CD4-positive, alpha-beta memory T cell (primary cell): ENCODE measurements around the gene SOX1. TPM values are rescaled to one million over a fixed set of nuclear protein-coding genes. Genes with fewer than 3 reads are reported as not detected.

Experiments
- CTCF ChIA-PET: fragments of 350-600 bp; sonication (Branson Sonifier 250); formaldehyde crosslinking; loops from one replicate; lab custom pipeline; 2021; ENCODE audit warnings: inconsistent platforms; ENCODE audit not compliant: partially characterized antibody; lab: Charles Lee
- POLR2A ChIA-PET: fragments of 350-600 bp; sonication (Branson Sonifier 250); formaldehyde crosslinking; loops from one replicate; lab custom pipeline; 2021; ENCODE audit not compliant: partially characterized antibody; lab: Charles Lee
- DNase-seq, 5 donors: peaks; one replicate each; pipeline versions ENCODE4 v3.0.0 to v3.0.0-alpha.2; 2020 to 2022; ENCODE audit warnings: mixed read lengths in 1 of 5
- H3K27ac ChIP-seq: one replicate; pipeline ENCODE4 v1.7.0; 2013; ENCODE audit warnings: low read depth, low read length
- H3K27me3 ChIP-seq: 2 replicates; pipeline ENCODE4 v1.7.0; 2013; ENCODE audit warnings: mild to moderate bottlenecking, low read length, moderate library complexity; ENCODE audit not compliant: insufficient read depth
- H3K36me3 ChIP-seq: 2 replicates; pipeline ENCODE4 v1.7.0; 2013; ENCODE audit warnings: mild to moderate bottlenecking, low read length, moderate library complexity; ENCODE audit not compliant: insufficient read depth
- H3K4me1 ChIP-seq: 2 replicates; pipeline ENCODE4 v1.7.0; 2013; ENCODE audit warnings: mild to moderate bottlenecking, low read length, moderate library complexity; ENCODE audit not compliant: insufficient read depth
- H3K4me3 ChIP-seq, 2 donors: one replicate each; pipeline ENCODE4 v1.7.0; 2013; ENCODE audit warnings: low read length in 2 of 2, mild to moderate bottlenecking in 1 of 2
- H3K9me3 ChIP-seq, 2 donors: one replicate each; pipeline ENCODE4 v1.7.0; 2013; ENCODE audit warnings: low read length in 2 of 2, control low read depth in 1 of 2; ENCODE audit not compliant: control insufficient read depth in 1 of 2
- H3K27ac Mint-ChIP-seq, 7 donors: one replicate each; pipeline ENCODE4 v1.8.0; 2020 to 2021; ENCODE audit warnings: mixed read lengths in 7 of 7, mild to moderate bottlenecking in 6 of 7, inconsistent platforms in 3 of 7, moderate library complexity in 3 of 7
- H3K27me3 Mint-ChIP-seq, 2 donors: one replicate each; pipeline ENCODE4 v1.8.0; 2020 to 2021; ENCODE audit warnings: mixed read lengths in 2 of 2
- H3K36me3 Mint-ChIP-seq, 2 donors: one replicate each; pipeline ENCODE4 v1.8.0; 2020 to 2021; ENCODE audit warnings: mixed read lengths in 2 of 2, inconsistent platforms in 1 of 2, mild to moderate bottlenecking in 1 of 2
- H3K4me1 Mint-ChIP-seq, 4 donors: one replicate each; pipeline ENCODE4 v1.8.0; 2020 to 2021; ENCODE audit warnings: mixed read lengths in 4 of 4, mild to moderate bottlenecking in 1 of 4
- H3K4me3 Mint-ChIP-seq, 8 donors: one replicate each; pipeline ENCODE4 v1.8.0; 2020 to 2021; ENCODE audit warnings: mixed read lengths in 8 of 8, mild to moderate bottlenecking in 7 of 8, moderate library complexity in 6 of 8, inconsistent platforms in 3 of 8
- H3K9me3 Mint-ChIP-seq, 8 donors: one replicate each; pipeline ENCODE4 v1.8.0; 2020 to 2021; ENCODE audit warnings: mixed read lengths in 8 of 8, mild to moderate bottlenecking in 5 of 8, inconsistent platforms in 3 of 8, moderate library complexity in 1 of 8
- intact Hi-C: fragments of 100-400 bp; cut with micrococcal nuclease; formaldehyde crosslinking; loops from one replicate; pipeline ENCODE4 v1.15.1; 2023
- polyA plus RNA-seq, 2 donors: library from polyadenylated mRNA; unstranded; fragments of 300-500 nt; fragmentation: Illumina TruSeq; gene quantifications; one replicate each; pipeline ENCODE4 v1.2.3, GENCODE V29; 2021
- total RNA-seq, 2 experiments: library from RNA; stranded (reverse); gene quantifications; one replicate each; pipeline ENCODE4 v1.2.3, GENCODE V29; 2021

The SOX1 gene
- total RNA-seq, result not detected
- not detected for polyA plus RNA-seq

GRCh38 chr13:112067116-112067741 lies at the start of gene SOX1:
Gene SOX1, plus strand, starts transcription at chr13:112067149. Its CDS starts 510 bp downstream, at chr13:112067659.
- intact Hi-C loops, result no loop called here
- H3K27ac Mint-ChIP-seq, result peak within 1 kb of the TSS in 2 of 7 donors; percentile 41 to 75
- no peak for DNase-seq

GRCh38 chr13:112024577-112024976 lies 42.4 kb upstream of the SOX1 start:
- Mint-ChIP-seq H3K9me3 (peaks cover 0 to 6% (median 0%) of the 10 kb centered on the region in 8 donors), H3K27me3 (peaks cover 3 to 8% of the 10 kb centered on the region in 2 donors), H3K4me3 (no peak overlapping the region), H3K4me1 (no peaks in the 10 kb centered on the region), H3K36me3 (no peaks in the 10 kb centered on the region), H3K27ac (no peak overlapping the region)
- CTCF ChIA-PET, result no interaction called here
- H3K36me3 ChIP-seq, result no peaks in the 10 kb centered on the region
- no peak overlapping the region for H3K4me3 ChIP-seq
- POLR2A ChIA-PET, result no interaction called here
- H3K27ac ChIP-seq, result no peak overlapping the region
- intact Hi-C loops, result no loop called here
- H3K9me3 ChIP-seq, result no peaks in the 10 kb centered on the region
- no peaks in the 10 kb centered on the region for H3K27me3 ChIP-seq
- no peaks in the 10 kb centered on the region for H3K4me1 ChIP-seq
- no peak for DNase-seq

More at GRCh38 chr13:112067116-112067741, at the start of gene SOX1:
- Histone ChIP-seq H3K9me3 (no peaks in the 10 kb centered on the region), H3K27ac (no peak within 1 kb of the TSS), H3K4me3 (no peak within 1 kb of the TSS), H3K4me1 (peaks cover 7% of the 10 kb centered on the region), H3K36me3 (no peaks in the 10 kb centered on the region), H3K27me3 (peaks cover 28% of the 10 kb centered on the region)
- ChIA-PET POLR2A (no interaction called here), CTCF (no interaction called here)
- H3K4me1 Mint-ChIP-seq, result peaks cover 2 to 21% (median 12%) of the 10 kb centered on the region in 4 donors
- peaks cover 47 to 51% of the 10 kb centered on the region in 2 donors for H3K27me3 Mint-ChIP-seq
- H3K9me3 Mint-ChIP-seq, result peaks cover 0 to 35% (median 23%) of the 10 kb centered on the region in 8 donors
- peaks cover 1 to 3% of the 10 kb centered on the region in 2 donors for H3K36me3 Mint-ChIP-seq
- peak within 1 kb of the TSS in 7 of 8 donors; percentile 35 to 66 (median 50) for H3K4me3 Mint-ChIP-seq

- ChIA-PET POLR2A (no interaction called here), CTCF (no interaction called here)
- peaks cover 3 to 8% of the 10 kb centered on the region in 2 donors for H3K27me3 Mint-ChIP-seq
- H3K36me3 Mint-ChIP-seq, result no peaks in the 10 kb centered on the region
- H3K4me1 Mint-ChIP-seq, result no peaks in the 10 kb centered on the region
- intact Hi-C loops, result no loop called here
- H3K36me3 ChIP-seq, result no peaks in the 10 kb centered on the region
- DNase-seq, result no peak
- H3K27ac Mint-ChIP-seq, result no peak overlapping the region
- H3K9me3 ChIP-seq, result no peaks in the 10 kb centered on the region
- H3K27me3 ChIP-seq, result no peaks in the 10 kb centered on the region
- H3K4me3 Mint-ChIP-seq, result no peak overlapping the region
- H3K4me3 ChIP-seq, result no peak overlapping the region
- no peak overlapping the region for H3K27ac ChIP-seq
- peaks cover 0 to 5% (median 0%) of the 10 kb centered on the region in 8 donors for H3K9me3 Mint-ChIP-seq
- no peaks in the 10 kb centered on the region for H3K4me1 ChIP-seq
Measured at GRCh38 chr13:112027250-112027649, 39.7 kb upstream of the SOX1 start.

GRCh38 chr13:112028481-112028880 lies 38.5 kb upstream of the SOX1 start:
- H3K9me3 Mint-ChIP-seq, result peaks cover 0 to 4% (median 0%) of the 10 kb centered on the region in 8 donors
- intact Hi-C loops, result no loop called here
- POLR2A ChIA-PET, result no interaction called here

GRCh38 chr13:112029143-112029542 lies 37.8 kb upstream of the SOX1 start:
- DNase-seq, result no peak
- no peak overlapping the region for H3K4me3 ChIP-seq
- H3K27ac ChIP-seq, result no peak overlapping the region
- H3K27me3 ChIP-seq, result no peaks in the 10 kb centered on the region
- H3K36me3 Mint-ChIP-seq, result no peaks in the 10 kb centered on the region
- no peaks in the 10 kb centered on the region for H3K36me3 ChIP-seq
- no peaks in the 10 kb centered on the region for H3K4me1 ChIP-seq
- ChIA-PET POLR2A (no interaction called here), CTCF (no interaction called here)
- H3K9me3 Mint-ChIP-seq, result peaks cover 0 to 4% (median 0%) of the 10 kb centered on the region in 8 donors
- no peak overlapping the region for H3K27ac Mint-ChIP-seq
- peaks cover 5 to 7% of the 10 kb centered on the region in 2 donors for H3K27me3 Mint-ChIP-seq
- H3K4me3 Mint-ChIP-seq, result no peak overlapping the region
- intact Hi-C loops, result no loop called here
- H3K9me3 ChIP-seq, result no peaks in the 10 kb centered on the region
- no peaks in the 10 kb centered on the region for H3K4me1 Mint-ChIP-seq

More at GRCh38 chr13:112028481-112028880, 38.5 kb upstream of the SOX1 start:
- peaks cover 3 to 7% of the 10 kb centered on the region in 2 donors for H3K27me3 Mint-ChIP-seq
- Histone ChIP-seq H3K27me3 (no peaks in the 10 kb centered on the region), H3K4me1 (no peaks in the 10 kb centered on the region), H3K4me3 (no peak overlapping the region), H3K9me3 (no peaks in the 10 kb centered on the region), H3K36me3 (no peaks in the 10 kb centered on the region), H3K27ac (no peak overlapping the region)
- H3K27ac Mint-ChIP-seq, result peak overlapping the region in 1 of 7 donors; percentile 37
- no peaks in the 10 kb centered on the region for H3K36me3 Mint-ChIP-seq
- H3K4me3 Mint-ChIP-seq, result no peak overlapping the region
- no peak for DNase-seq
- no peaks in the 10 kb centered on the region for H3K4me1 Mint-ChIP-seq
- CTCF ChIA-PET, result no interaction called here

- ChIA-PET POLR2A (no interaction called here), CTCF (no interaction called here)
- no peak for DNase-seq
- H3K36me3 ChIP-seq, result no peaks in the 10 kb centered on the region
- no peaks in the 10 kb centered on the region for H3K9me3 ChIP-seq
- peaks cover 0 to 2% (median 0%) of the 10 kb centered on the region in 8 donors for H3K9me3 Mint-ChIP-seq
- H3K4me3 ChIP-seq, result no peak overlapping the region
- no peaks in the 10 kb centered on the region for H3K27me3 ChIP-seq
- H3K27ac ChIP-seq, result no peak overlapping the region
- no peaks in the 10 kb centered on the region for H3K4me1 Mint-ChIP-seq
- intact Hi-C loops, result no loop called here
- no peaks in the 10 kb centered on the region for H3K4me1 ChIP-seq
- peaks cover 0 to 2% of the 10 kb centered on the region in 2 donors for H3K27me3 Mint-ChIP-seq
- H3K4me3 Mint-ChIP-seq, result no peak overlapping the region
- no peaks in the 10 kb centered on the region for H3K36me3 Mint-ChIP-seq
- H3K27ac Mint-ChIP-seq, result no peak overlapping the region
Measured at GRCh38 chr13:112032186-112032993, 34.6 kb upstream of the SOX1 start.

- no peak overlapping the region for H3K27ac Mint-ChIP-seq
- H3K4me1 Mint-ChIP-seq, result no peaks in the 10 kb centered on the region
- H3K9me3 Mint-ChIP-seq, result peaks cover 0 to 3% (median 0%) of the 10 kb centered on the region in 8 donors
- Histone ChIP-seq H3K27ac (no peak overlapping the region), H3K4me1 (no peaks in the 10 kb centered on the region), H3K4me3 (no peak overlapping the region), H3K9me3 (no peaks in the 10 kb centered on the region), H3K27me3 (no peaks in the 10 kb centered on the region), H3K36me3 (no peaks in the 10 kb centered on the region)
- no peak for DNase-seq
- POLR2A ChIA-PET, result no interaction called here
- CTCF ChIA-PET, result no interaction called here
- intact Hi-C loops, result no loop called here
- no peak overlapping the region for H3K4me3 Mint-ChIP-seq
- H3K36me3 Mint-ChIP-seq, result no peaks in the 10 kb centered on the region
- H3K27me3 Mint-ChIP-seq, result peaks cover 0 to 5% of the 10 kb centered on the region in 2 donors
Measured at GRCh38 chr13:112034231-112034630, 32.7 kb upstream of the SOX1 start.
